ENCODE results near the gene NBAS. TPM values are rescaled to one million over a fixed set of nuclear protein-coding genes. Genes with fewer than 3 reads are reported as not detected.

NBAS gene
- total RNA-seq, 2 experiments from 2014 or later, result 24.4 to 28.8 TPM

DNA sequence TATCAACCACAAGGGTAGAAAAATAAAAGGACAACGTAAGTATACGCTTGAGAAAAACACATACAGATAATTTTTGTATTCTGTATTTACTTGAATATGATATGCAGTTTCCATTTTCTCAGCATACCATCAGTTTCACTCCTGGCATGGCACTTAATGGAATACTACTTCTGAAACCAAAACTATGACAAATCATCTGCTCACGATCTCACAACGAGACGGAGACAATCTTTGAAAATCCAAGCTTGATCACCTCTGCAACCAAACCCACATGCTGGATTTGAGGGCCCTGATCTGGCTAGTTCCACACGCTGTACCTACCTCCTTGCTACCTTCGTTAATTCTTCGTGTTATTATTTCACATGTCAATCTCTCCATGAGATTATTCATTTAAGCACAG is 387.6 kb downstream of the NBAS start:
- H3K9me2 ChIP-seq (ENCODE audit: insufficient read depth, low read length), result no peaks in the 10 kb centered on the region
- H3K79me2 ChIP-seq (ENCODE audit: insufficient read depth, low read depth, low read length), result no peaks in the 10 kb centered on the region
- no peak overlapping the region for H3K4me2 ChIP-seq (ENCODE audit: low read length)
- H3K4me1 ChIP-seq (ENCODE audit: insufficient read depth, low read length, poor library complexity, severe bottlenecking), result no peaks in the 10 kb centered on the region
- no peaks in the 10 kb centered on the region for H3K36me3 ChIP-seq (ENCODE audit: insufficient read depth, low read length)
- no peaks in the 10 kb centered on the region for H4K20me1 ChIP-seq (ENCODE audit: insufficient read depth, low read length)
- H3K9me3 ChIP-seq (ENCODE audit: low read length), result no peaks in the 10 kb centered on the region
- intact Hi-C loops (cut with micrococcal nuclease; ENCODE audit: unreplicated experiment), result no loop called here
- H2AFZ ChIP-seq (ENCODE audit: low read length), result no peak overlapping the region
- H3K27ac ChIP-seq (ENCODE audit: low read depth, low read length, poor library complexity, severe bottlenecking), result no peak overlapping the region
- ChIA-PET POLR2A (interaction anchor here (0.7 kb wide), 2 partner anchors 344 to 535 kb away, joined by 3 read pairs; no protein-coding TSS in a partner anchor), CTCF (ENCODE audit: unreplicated experiment) (no interaction called here)
- no peak for DNase-seq (ENCODE audit: low spot score)
- BruUV-seq (replicated peaks), result no TSS peak
- no peak overlapping the region for H3K4me3 ChIP-seq (ENCODE audit: low read depth, low read length, poor library complexity, severe bottlenecking)
- TF ChIP-seq, protein P1, sequence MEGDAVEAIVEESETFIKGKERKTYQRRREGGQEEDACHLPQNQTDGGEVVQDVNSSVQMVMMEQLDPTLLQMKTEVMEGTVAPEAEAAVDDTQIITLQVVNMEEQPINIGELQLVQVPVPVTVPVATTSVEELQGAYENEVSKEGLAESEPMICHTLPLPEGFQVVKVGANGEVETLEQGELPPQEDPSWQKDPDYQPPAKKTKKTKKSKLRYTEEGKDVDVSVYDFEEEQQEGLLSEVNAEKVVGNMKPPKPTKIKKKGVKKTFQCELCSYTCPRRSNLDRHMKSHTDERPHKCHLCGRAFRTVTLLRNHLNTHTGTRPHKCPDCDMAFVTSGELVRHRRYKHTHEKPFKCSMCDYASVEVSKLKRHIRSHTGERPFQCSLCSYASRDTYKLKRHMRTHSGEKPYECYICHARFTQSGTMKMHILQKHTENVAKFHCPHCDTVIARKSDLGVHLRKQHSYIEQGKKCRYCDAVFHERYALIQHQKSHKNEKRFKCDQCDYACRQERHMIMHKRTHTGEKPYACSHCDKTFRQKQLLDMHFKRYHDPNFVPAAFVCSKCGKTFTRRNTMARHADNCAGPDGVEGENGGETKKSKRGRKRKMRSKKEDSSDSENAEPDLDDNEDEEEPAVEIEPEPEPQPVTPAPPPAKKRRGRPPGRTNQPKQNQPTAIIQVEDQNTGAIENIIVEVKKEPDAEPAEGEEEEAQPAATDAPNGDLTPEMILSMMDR (conservative IDR thresholded peaks at IDR 0.05; ENCODE audit: low read length), result no peak
- TF ChIP-seq EZH2phosphoT487 (IDR thresholded peaks at IDR 0.05; ENCODE audit: borderline replicate concordance, low read depth, low read length), result no peak

- intact Hi-C loops (cut with micrococcal nuclease; ENCODE audit: unreplicated experiment), result no loop called here
- POLR2A ChIA-PET, result interaction anchor here (0.7 kb wide), 1 partner anchor 536 kb away, joined by 3 read pairs; no protein-coding TSS in a partner anchor
- Histone ChIP-seq H3K9me3 (ENCODE audit: low read length) (no peaks in the 10 kb centered on the region), H3K79me2 (ENCODE audit: insufficient read depth, low read depth, low read length) (no peaks in the 10 kb centered on the region), H4K20me1 (ENCODE audit: insufficient read depth, low read length) (no peaks in the 10 kb centered on the region), H3K27ac (ENCODE audit: low read depth, low read length, poor library complexity, severe bottlenecking) (no peak overlapping the region), H3K9me2 (ENCODE audit: insufficient read depth, low read length) (no peaks in the 10 kb centered on the region), H3K4me3 (ENCODE audit: low read depth, low read length, poor library complexity, severe bottlenecking) (no peak overlapping the region), H3K4me2 (ENCODE audit: low read length) (no peak overlapping the region), H3K4me1 (ENCODE audit: insufficient read depth, low read length, poor library complexity, severe bottlenecking) (no peaks in the 10 kb centered on the region), H3K36me3 (ENCODE audit: insufficient read depth, low read length) (no peaks in the 10 kb centered on the region), H2AFZ (ENCODE audit: low read length) (no peak overlapping the region)
- CTCF ChIA-PET (ENCODE audit: unreplicated experiment), result no interaction called here
- TF ChIP-seq, protein P1 (conservative IDR thresholded peaks at IDR 0.05; ENCODE audit: low read length), result no peak
- no peak for TF ChIP-seq EZH2phosphoT487 (IDR thresholded peaks at IDR 0.05; ENCODE audit: borderline replicate concordance, low read depth, low read length)
- DNase-seq (ENCODE audit: low spot score), result no peak
- no TSS peak for BruUV-seq (replicated peaks)
Observed at GRCh38 chr2:15172825-15173224, 388.3 kb downstream of the NBAS start.

- H3K4me3 ChIP-seq (ENCODE audit: low read depth, low read length, poor library complexity, severe bottlenecking), result no peak overlapping the region
- no TSS peak for BruUV-seq (replicated peaks)
- intact Hi-C loops (cut with micrococcal nuclease; ENCODE audit: unreplicated experiment), result no loop called here
- ChIA-PET POLR2A (no interaction called here), CTCF (ENCODE audit: unreplicated experiment) (no interaction called here)
- H3K36me3 ChIP-seq (ENCODE audit: insufficient read depth, low read length), result no peaks in the 10 kb centered on the region
- H3K9me3 ChIP-seq (ENCODE audit: low read length), result no peaks in the 10 kb centered on the region
- no peaks in the 10 kb centered on the region for H3K4me1 ChIP-seq (ENCODE audit: insufficient read depth, low read length, poor library complexity, severe bottlenecking)
- no peak for DNase-seq (ENCODE audit: low spot score)
- no peaks in the 10 kb centered on the region for H3K9me2 ChIP-seq (ENCODE audit: insufficient read depth, low read length)
- TF ChIP-seq EZH2phosphoT487 (IDR thresholded peaks at IDR 0.05; ENCODE audit: borderline replicate concordance, low read depth, low read length), result no peak
- TF ChIP-seq, protein P1 (conservative IDR thresholded peaks at IDR 0.05; ENCODE audit: low read length), result no peak
- no peak overlapping the region for H3K27ac ChIP-seq (ENCODE audit: low read depth, low read length, poor library complexity, severe bottlenecking)
- H3K79me2 ChIP-seq (ENCODE audit: insufficient read depth, low read depth, low read length), result no peaks in the 10 kb centered on the region
- no peak overlapping the region for H3K4me2 ChIP-seq (ENCODE audit: low read length)
- no peak overlapping the region for H2AFZ ChIP-seq (ENCODE audit: low read length)
- H4K20me1 ChIP-seq (ENCODE audit: insufficient read depth, low read length), result no peaks in the 10 kb centered on the region
Observed at GRCh38 chr2:15170070-15170775, 390.9 kb downstream of the NBAS start.

All from OCI-LY7 (cell line).